HG02870 (cell line): ENCODE measurements around the gene NIM1K.
"Not testable (repeated sequence)": the region's sequence is repeated elsewhere in the genome, so short reads cannot be mapped to it uniquely, and the experiment has no call there.

Source experiments
- ATAC-seq: cut with Tn5 transposase; IDR thresholded peaks from one replicate; pipeline ENCODE4 v1.9.1; 2021; ENCODE audit warnings: mild to moderate bottlenecking, moderate library complexity; ENCODE audit not compliant: unreplicated experiment

NIM1K gene

DNA sequence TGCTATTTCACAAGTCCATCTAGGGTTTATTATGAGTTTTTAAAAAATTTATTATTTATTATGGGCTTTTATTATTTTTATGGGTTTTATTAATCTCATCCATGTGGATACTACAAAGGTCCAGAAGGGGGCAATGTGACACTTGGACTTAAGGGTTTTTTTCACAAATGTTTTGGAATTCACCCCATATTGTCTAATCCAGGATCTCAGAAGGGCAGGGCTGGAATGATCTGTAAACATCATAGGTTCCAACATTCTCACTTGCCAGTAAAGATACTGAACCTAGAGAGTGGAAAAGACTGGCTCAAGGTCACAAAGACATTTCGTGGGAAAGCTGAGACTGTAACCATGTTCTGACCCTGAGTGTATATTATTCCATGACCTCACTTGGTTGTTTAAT is 35.6 kb downstream of the NIM1K start:
- no peak for ATAC-seq

DNA sequence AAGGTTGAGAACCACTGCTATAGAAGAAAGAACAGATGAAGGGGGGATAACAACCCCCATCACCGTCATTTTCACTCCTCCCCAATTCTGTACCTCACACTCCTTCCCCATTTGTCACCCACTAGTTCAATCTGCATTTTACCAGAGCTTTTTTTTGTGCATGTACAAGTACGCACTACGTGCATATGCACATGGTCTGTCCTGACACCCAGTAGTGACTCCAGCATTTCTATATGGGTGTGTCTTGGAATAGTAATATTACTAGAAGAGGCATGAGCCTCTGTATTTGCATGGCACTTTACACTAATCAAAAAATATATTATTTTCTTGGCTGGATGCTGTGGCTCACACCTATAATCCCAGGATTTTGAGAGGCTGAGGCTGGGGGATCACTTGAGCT is 38.7 kb downstream of the NIM1K start:
- ATAC-seq: no peak

DNA sequence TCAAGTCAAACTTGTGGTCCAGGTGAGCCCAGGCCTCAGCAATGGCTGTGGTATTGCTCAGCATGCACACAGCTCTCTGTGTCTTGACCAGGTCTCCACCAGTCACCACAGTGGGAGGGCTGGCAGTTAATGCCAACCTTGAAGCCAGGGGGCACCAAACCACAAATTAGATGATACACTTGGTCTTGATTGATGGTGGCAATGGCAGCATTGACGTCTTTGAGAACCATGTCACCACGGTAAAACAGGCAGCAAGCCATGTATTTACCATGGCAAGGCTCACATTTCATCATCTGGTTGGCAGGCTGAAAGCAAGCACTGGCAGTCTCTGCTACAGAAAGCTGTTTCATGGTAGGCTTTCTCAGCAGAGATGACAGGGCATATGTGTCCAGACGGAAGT is 40.0 kb downstream of the NIM1K start:
- no peak for ATAC-seq

DNA sequence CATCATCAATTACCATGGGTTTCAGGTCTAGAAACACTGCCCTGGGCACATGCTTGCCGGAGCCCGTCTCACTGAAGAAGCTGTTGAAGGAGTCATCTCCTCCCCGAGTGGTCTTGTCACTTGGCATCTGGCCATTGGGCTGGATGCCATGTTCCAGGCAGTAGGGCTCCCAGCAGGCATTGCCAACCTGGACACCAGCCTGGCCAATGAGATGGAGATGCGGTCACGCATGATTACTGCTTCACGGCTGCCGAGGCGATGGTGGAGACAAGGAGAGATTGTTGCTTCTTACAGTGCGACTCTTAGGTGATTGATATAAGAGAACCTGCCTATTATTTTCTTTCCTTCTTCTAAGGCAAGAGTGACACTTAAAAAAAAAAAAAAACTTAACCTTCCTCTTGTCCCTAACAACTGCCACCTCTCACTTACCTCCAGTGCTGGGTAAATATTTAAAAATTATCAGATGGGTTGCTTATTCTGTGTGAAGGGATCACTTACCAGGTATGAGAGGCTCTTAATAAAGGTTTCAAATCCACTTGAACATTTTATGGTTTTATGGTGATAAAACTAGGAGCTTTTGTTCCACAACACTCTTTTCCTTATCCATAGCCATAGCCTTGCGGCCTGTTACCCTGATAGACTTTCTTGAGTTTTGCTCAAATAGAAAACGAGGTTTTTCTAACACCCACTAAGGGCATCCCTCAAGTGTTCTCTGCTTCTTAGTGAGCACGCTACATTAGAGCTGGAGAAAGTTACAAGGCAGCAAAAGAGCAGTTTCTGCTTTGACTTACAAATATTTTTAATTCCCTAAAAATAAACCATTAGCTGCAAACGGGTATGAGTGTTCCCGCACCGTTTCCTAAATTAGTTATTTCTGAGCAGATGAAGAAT is 41.2 kb downstream of the NIM1K start:
- ATAC-seq: no peak

DNA sequence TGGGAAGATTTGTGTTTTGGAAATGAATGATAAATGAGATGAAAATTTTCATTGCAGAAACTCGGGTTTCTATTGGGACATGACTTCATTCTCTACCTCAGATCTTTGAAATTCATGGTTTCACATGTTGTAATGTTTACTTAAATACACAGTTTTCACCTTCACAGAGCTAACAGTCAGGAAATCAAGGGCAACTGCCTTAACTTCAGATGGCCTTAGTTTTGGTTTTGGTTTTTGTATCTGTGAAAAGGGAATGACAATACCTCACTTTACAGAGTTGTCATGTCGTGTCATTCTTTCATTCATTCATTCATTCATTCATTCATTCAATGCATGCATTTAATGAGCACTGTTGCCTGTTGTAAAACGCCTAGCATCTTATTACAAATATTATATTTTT is 41.9 kb downstream of the NIM1K start:
- peak; percentile 51 for ATAC-seq

DNA sequence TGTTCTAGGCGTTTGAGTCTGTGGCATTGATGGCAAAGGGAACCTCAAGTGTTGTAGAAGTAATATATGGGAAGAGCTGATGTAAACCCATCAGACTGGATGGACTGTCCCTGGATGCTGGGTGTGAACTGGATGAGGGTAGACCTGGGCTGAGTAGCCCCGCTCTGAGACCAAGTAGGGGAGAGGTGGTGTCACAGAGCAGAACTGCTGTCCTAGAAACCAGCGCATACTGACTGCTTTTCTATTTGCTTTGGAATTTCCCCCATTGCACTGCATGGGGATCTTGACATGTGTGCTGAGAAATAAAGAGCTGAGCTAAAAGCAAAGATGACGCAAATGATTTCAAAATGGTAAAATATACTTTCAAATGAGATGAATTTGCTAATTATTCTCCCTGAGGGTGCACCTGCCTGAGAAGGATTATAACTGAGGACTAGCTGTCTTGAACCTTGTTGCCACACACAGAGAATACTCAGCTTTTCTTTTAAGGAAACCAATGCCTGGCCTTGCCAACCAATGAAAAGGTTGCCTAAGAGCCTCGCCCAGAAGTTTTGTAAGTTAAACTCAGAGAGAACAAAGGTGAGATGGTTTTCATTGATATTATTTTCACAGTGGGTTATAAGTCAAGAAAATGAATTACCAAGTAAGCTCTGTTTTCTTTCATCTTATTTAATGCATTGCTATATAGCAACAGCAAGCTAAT is 44.8 kb downstream of the NIM1K start:
- ATAC-seq: no peak

DNA sequence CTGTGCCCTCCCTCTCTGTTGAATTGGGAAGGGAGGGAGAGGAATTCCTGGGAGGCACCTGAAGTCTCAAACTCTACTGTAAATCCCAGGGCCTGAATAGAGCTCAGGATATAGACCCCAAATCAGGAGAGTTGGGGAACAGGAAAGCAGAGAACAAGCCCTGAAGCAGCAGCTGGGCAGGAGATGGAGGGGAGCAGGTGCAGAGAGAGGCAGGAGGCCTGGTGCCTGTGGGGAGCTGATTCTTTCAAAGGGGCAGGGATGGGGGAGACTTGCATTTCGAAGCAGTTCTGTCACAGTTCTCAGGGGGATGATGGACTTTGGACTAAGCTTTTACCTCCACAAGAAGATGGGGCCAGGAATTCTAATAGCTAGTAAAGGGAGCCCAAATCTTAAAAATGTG is 50.2 kb downstream of the NIM1K start:
- no peak for ATAC-seq

DNA sequence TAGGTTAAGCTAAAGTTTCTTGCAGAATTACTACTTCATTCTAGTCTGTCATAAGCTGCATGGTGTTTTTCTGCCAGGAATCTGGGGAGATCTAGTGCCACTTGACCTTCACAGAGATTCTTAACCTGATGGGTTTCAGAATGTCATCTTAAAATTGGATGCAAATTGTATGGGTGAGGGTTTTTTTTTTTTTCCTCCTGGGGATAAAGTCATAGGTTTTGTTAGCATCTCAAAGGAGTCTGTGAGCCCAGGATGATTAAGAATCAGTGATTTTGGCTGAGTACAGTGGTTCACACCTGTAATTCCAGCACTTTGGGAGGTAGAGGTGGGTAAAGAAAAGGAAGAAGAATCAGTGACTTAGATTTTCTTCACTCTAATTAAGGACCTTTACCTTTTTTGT is 51.2 kb downstream of the NIM1K start:
- ATAC-seq: no peak

DNA sequence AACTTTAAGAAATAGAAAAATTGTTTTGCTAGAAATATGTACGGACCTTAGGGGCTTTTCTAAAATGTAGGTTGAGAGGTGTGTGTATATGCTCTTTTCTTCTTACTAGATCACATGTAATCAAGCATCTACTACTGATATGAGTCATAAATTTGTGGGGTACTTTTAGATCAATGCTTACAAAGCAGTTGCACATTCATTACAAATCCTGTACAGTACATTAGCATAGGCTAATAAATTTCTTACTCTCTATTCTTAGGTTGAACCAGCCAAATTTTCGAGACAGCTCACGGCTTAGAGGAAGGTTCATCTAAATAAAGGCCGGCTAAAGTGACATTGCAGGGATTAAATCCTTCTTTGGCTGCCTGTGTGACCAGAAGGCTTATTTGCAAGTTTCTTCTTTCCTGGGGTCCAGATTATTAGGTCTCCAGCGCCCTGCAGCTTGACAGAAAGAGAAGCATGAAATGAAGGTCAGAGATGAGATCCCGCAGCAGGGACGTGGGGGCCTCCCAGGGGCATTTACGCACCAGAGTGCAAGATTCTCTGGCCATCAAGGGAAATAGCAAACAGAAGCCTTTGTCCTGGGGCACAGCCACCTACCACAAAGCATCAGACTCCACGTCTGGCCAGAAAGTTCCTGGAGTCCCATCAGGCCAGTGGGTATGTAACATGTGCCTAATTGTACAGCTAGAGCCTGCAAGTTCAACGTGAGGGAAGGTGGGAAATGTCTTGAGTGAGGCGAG is 53.0 kb downstream of the NIM1K start:
- ATAC-seq: peak; percentile 78

DNA sequence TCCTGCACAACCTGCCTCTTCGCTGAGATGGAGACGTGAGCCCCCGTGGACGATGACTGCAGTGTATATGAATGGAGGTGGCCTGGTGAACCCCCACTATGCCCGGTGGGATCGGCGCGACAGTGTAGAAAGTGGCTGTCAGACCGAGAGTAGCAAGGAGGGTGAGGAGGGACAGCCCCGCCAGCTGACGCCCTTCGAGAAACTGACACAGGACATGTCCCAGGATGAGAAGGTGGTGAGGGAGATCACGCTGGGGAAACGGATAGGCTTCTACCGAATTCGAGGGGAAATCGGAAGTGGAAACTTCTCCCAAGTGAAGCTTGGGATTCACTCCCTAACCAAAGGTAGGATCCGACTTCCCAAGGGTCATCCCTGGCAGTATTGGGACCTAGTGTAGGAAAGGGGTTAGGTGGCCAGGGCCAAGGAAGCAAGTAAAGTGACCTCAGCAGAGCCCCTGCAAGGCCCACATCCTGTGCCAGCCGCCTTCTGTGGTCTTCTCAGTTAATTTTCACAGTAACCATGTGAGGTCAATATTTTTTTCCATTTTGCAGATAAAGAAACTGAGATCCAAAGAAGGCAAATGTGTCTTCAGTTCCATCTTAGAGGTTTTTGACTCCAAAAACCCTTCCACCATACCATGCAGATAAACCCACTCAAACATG is 53.8 kb downstream of the NIM1K start:
- ATAC-seq: peak; percentile 57

DNA sequence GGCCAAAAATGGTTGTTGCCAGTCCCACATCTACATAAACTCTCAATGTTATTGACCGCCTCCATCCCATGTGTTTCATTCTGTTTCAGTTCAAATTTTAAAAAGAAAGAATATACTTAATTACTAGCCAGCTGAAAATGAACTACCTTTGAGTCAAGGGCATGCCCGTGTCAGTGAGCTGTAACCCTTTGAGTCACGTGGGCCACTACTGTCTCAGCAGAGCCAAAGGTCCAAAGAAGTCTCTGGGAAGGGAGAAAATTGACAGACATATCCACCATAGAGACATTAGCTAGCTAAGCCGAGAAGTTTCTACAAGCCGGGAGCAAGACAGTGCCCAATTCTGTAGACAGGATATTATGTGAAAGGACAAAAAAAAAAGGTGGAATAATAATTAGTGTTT is 59.7 kb downstream of the NIM1K start:
- ATAC-seq: no peak

DNA sequence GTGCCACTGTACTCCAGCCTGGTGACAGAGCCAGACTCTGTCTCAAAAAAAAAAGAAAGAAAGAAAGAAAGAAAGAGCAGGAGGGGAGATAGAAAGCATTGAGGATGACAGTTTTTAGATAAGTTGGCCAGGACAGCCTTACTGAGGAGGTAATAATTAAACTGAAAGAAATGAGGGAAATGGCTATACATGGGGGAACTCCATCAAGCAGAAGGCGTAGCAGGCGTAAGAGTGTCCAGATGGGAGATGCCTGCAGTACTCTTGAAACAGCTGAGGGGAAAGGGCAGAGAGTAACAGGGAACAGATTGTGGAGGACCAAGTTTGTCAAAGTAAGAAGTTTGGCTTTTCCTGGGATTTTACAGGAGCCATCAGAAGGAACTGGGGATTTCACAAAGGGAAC is 63.7 kb downstream of the NIM1K start:
- ATAC-seq: no peak

DNA sequence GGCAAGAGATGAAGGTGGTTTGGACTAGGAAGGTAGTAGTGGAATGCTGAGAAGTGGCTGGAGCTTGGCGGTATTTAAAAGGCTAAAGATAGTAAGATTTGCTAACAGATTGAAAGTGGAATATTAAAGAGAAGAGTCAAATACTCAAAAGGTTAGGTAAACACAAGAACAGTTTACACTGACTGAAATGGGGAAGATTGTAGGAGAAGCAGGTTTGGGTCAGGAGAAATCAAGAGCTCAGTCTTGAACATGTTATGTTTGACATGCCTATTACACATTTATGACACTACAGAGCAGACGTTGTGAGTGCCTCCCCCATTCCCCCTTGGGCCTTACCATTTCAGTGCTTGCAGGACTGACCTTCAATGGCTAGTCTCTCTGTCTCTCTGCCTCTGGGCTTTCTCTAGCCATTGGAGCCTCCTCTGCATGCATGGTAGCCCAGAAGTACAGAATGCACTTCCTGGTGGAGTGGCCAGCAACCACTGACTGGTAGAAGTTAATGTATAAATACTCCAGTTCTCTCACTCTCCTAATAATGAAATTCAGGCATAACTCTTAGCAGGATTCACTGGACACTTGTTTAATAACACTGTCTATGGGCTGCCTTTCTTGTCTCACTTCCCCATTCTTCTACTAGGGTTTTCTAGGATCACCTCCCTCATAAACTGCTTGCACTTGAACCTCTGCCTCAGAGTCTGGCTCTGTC is 64.4 kb downstream of the NIM1K start:
- ATAC-seq: no peak

DNA sequence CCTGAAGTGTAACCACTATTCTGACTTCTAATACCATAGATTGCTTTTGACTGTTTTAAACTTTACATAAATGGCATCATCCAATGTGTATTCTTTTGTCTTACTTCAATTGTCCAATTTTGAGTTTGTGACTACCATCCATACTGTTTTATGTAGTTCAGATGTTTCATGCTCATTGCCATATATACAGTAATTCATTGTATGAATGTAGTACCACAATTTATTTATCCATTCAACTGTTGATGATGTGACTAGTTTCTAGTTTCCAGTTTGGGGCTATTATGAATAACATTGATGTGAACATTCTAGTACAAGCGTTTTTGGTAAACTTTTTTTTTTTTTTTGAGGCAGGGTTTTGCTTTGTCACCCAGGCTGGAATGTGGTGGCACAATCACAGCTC is 66.1 kb downstream of the NIM1K start:
- ATAC-seq: no peak

DNA sequence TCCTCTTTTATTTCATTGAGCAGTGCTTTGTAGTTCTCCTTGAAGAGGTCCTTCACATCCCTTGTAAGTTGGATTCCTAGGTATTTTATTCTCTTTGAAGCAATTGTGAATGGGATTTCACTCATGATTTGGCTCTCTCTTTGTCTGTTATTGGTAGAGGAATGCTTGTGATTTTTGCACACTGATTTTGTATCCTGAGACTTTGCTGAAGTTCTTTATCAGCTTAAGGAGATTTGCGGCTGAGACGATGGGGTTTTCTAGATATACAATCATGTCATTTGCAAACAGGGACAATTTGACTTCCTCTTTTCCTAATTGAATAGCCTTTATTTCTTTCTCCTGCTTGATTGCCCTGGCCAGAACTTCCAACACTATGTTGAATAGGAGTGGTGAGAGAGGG is 70.2 kb downstream of the NIM1K start:
- not testable (repeated sequence) for ATAC-seq

DNA sequence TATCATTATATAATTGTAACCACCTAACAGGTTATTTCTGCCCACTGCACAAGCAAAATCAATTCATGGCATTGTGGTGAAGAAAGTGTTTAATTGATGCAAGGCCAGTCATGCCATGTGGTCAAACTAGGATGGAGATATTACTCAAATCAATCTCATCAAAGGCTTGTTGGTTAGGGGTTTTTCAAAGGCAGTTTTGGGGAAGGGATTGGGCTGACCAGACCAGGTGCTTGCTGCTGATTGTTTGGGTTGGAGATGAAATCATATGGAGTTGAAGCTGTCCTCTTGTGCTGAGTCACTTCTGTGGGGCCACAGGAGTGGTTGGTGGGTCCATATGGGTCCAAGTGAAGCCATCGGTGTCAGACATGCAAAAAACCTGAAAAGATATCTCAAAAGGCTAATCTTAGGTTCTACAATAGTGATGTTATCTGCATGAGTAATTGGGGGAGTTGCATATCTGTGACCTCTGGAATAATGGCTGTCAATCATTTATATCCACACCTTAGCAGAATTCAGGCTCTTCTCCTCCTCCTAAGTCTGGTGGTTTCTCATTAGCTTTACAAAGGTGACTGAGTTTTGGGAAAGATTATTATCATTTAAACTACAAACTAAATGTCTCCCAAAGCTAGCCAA is 76.3 kb downstream of the NIM1K start:
- peak; percentile 81 for ATAC-seq

DNA sequence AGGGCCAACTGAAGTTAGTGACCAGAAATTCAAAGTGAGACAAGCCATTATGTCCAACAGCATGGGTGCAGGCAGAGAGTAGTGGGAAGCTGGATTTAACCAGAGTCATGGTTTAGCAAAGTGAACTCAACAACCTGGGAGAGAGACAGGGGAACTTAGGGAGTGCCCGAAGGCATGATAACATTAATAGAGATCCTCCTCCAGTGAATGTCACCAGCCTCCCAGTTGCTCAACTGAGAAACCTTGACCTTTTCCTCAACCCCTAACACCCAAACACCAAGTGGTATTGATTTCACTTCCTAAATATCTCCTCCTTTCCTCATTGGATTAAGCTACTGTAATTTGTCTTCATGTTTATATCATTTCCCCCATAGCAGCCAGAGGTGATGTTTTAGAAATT is 78.6 kb downstream of the NIM1K start:
- ATAC-seq: no peak

DNA sequence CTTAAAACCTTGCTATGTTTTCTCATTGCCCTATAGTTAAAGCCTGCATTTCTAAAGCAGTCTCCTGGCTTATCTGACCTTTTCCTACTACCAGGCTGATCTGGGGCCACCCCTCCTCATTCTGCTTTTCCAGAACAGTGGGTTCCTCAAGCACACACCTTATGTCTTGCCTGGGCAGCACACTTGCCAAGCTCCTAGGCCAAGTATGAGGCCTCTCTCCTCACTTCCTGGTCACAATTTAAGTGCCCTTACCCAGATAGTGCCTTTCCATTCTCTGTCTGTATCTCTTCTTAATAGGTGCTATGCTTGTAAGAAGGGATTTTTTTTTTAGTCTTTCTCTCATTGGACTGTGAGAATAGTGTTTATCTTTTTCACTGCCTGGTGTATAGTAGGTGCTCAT is 81.5 kb downstream of the NIM1K start:
- no peak for ATAC-seq

DNA sequence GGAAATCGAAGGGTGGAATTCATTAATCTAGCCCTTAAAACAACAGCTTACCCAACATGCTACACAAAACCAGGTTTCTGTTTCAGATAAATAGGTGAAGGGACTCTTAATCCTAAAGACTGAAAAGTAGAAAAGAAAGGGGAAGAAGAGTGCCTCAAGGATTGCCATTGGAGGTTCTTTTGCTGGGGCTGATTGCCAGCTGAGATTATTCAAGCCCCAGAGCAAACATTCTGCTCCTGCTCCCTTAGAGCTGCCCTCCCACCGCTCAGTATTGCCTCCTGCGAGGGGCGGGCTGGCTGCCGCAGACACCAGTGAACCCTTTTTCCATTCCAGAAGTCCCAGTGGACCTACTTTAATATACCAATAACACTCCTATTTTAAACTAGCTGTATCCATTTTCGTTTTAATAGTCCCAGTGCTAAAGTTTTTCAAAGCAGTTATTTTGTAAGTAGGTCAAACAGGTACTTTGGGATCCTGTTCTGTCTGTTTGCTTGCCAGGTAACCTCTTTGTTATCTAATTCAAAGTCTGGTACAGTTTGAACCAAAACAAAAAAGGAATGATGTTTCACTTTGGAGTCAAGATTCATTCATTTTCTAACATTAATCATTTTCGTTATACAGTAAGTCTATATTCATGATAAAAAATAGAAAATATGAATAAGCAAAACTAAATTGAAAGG is 82.5 kb downstream of the NIM1K start:
- no peak for ATAC-seq

DNA sequence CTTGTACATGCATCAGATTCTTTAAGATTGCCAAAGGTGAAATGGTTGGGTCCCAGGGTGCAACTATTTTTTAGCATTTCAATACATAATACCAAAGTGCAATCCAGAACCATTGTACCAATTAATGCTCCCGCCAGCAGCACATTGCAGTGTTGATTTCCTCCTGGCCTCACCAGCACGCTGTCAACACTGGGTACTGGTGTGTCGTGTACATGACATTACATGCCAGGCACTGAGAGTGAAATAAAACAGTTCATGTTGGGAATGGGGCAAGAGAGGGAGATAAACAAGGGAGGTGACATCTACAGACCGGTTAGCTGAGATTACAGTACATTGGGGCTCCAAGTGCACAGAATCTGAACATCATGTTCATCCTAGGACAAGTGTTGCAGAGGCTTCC is 83.4 kb downstream of the NIM1K start:
- no peak for ATAC-seq
